Uterus (tissue), 2 donors: ENCODE data around the gene NSMCE3.

Experiments used
- CTCF ChIP-seq, 4 experiments: fragments of 200-600 bp in 2 of 4; fragments of 450-650 bp in 2 of 4; sonication (generic) in 2 of 4; IDR thresholded peaks; one replicate each; pipeline ENCODE4 v1.5.1; 2016 to 2019; ENCODE audit warnings: antibody characterized with exemption in 4 of 4, mild to moderate bottlenecking in 2 of 4, moderate library complexity in 1 of 4
- POLR2A ChIP-seq, 2 donors: fragments of 450-650 bp; IDR thresholded peaks; one replicate each; pipeline ENCODE4 v1.6.1; 2016; ENCODE audit warnings: antibody characterized with exemption in 2 of 2, mild to moderate bottlenecking in 1 of 2, moderate library complexity in 1 of 2

- TF ChIP-seq CTCF (IDR thresholded peaks at IDR 0.05), result no peak
- no peak for TF ChIP-seq POLR2A (IDR thresholded peaks at IDR 0.05)
These were observed 39.5 kb upstream of the NSMCE3 start for GRCh38 chr15:29309139-29309538.
